ENCODE data around the gene ADCY5.

The ADCY5 gene

GRCh38 chr3:123384256-123384655 lies 64.6 kb downstream of the ADCY5 start:
- DNase-seq = no peak

DNA sequence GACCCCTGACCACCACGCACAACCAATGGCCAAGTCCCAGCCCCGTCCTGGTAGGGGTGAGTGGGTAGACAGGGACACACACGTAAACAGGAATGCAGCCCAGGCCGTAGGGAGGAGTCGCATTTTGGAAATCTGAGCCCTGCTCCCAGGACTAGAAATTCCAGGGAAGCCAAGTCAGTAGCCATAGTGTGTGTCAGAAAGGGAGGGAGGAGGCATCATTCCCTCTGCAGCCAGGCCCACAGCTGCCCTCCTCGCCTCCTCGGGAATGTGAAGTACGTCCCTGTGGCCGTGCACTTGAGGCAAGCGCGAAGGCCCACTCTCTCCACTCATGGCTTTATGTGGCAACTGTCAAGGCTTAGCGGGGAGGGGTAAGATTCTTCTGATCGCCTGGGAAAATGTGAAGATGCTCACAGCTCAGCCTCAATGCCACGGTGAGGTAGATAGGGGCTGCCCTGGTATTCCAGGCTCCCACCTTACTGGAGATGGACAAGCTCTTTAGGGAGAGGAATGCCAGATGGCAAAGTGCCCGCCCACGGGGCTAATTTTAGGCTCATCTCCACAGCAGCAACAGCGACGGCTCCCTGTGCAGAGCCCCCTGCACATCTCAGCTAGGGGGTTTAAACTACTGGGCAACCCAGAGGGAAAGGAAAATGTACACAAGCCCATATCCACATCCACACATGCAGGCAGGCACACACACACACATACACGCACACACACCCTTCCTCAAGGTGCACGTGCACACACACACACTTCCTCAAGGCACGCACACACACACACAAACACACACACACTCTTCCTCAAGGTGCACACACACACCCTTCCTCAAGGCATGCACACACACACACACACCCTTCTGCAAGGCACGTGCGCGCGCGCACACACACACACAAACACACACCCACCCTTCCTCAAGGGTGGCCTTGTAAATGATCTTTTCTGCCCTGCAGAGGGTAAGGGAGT lies 65.5 kb downstream of the ADCY5 start:
- DNase-seq = no peak

DNA sequence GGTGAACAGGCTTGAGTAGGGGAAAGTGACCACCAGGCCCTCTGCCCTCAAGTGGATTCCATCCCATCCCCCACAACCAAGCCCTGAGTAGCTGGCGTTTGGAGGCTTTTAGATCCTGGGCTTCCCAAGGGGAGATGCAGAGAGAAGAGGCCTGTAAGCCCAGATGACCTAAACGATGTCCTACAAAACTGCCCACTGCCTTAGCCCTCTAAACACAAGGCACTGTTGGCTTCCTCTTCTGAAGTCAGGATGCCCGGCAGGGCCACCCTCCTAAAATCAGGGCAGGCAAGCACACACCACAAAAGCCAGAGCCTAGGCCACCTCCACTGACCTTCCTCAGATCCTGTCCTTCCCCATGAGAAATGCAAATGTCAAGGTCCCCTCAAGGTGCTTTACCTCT lies 68.6 kb downstream of the ADCY5 start:
- DNase-seq = no peak

DNA sequence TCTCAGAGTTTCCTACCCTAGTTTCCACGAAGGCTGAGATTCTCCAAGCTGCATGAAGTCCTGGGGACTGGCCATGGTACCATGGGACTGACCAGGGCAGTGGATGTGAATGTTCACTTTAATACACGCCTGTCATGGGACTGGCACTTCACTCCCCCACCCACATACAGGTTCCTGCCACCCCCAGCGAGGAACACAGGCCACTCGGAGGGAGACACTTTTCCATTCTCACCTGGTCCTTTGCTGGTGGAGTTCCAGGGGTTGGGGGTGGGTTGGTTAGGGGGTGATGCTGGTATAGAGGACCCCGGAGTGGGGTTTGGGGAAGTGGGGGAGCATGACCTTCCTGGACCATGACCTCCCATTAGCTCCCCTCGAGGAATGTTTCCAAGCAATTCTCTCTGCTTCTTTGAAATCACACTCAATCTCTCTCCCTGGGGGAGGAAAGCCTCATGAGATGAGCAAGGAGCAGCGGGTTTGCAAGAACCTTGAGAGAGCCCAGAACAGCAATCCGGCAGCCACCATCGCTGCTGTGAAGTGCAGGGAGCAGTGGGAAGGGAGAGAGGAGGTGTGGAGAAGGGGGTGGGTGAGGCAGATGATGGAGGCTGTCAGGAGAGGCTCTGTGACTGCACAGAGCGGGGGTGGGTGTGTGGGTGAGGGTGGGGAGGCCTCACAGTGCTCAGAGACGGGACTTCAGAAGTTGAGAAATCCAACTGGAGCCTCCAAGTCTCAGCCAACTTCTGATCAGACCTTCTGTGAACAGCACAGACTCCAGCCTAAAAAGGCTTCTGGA lies 69.7 kb downstream of the ADCY5 start:
- no peak for DNase-seq

DNA sequence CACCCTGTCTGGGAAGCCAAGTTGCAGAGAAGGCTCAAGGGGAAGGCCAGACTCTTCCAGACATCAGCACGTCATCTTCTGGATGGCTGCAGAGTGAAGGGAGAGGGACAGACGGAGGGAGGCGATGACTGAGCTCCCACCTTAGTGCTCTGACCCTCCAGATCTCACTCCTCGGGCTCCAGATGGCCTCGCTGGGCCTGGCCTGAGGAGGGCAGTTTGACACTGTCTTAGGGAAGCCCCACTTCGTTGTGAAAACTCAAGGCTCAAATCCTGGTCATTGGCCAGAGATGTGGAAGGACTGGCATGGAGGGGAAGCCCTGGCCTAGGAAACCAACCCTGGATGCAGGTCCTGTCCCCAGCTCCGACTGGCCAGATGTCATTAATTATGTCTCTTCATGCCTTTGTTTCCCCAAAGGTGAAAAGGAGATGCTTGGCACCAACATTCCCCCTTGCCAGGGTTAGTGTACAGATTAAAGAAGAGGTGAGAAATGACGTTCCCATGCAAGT lies 70.4 kb downstream of the ADCY5 start:
- no peak for DNase-seq

DNA sequence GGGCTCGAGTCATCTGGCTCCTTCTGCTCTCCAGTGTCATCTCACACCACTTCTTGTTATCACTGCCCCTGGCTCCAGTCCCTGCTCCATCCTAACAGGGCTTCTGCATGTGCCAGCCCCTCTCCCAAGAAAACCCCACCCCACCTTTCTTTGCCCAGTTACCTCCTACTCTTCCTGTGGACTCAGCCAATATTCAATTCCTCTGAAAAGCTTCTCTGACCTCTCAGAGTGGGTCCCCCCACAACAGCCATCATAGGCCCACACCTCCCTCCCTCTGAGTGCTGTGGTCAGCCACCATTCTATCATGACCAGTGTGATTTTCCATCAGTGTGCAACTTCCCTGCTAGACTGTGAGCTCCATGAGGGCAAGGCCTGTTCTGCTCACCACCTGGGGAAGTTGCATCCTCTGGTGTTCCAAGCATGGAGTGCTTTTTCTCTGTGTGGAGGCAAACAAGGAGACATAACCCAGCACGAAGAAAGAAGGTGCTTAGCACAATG lies 71.6 kb downstream of the ADCY5 start:
- no peak for DNase-seq

DNA sequence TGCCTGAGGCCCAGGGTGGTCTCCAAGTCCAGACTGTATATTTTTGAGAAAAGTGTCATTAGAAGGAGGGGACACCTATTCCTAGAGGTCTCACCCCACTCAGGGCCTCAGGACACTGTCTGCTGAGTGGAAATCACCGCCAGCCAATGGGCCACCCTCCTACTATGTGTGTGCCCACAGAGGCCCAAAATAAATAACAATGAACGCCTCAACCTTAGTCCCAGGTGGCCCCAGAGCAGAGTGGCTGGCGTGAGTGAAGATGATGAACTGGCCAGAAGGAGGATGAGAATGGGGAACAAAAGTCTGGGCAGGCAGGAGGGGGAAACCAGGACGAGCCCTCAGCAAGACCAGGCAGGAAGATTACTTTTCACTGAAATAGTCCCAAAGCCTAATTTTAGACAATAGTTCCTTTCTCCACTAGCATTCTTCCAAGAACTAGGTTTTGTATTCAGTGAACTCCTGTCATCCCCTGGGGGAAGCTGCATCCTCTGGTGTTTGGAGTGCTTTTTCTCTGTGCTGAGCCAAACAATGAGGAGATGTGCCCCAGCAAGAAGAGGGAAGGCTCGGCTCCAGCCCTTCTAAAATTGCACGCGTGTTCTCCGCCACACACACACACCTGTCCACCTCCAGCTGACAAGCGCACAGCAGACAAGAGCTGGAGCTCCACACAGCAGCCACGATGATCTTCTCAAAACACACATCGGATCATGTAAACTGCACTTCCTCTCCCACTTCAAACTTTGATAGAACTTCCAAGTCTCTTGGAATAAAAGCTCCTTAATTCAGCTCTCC lies 72.2 kb downstream of the ADCY5 start:
- DNase-seq = no peak

DNA sequence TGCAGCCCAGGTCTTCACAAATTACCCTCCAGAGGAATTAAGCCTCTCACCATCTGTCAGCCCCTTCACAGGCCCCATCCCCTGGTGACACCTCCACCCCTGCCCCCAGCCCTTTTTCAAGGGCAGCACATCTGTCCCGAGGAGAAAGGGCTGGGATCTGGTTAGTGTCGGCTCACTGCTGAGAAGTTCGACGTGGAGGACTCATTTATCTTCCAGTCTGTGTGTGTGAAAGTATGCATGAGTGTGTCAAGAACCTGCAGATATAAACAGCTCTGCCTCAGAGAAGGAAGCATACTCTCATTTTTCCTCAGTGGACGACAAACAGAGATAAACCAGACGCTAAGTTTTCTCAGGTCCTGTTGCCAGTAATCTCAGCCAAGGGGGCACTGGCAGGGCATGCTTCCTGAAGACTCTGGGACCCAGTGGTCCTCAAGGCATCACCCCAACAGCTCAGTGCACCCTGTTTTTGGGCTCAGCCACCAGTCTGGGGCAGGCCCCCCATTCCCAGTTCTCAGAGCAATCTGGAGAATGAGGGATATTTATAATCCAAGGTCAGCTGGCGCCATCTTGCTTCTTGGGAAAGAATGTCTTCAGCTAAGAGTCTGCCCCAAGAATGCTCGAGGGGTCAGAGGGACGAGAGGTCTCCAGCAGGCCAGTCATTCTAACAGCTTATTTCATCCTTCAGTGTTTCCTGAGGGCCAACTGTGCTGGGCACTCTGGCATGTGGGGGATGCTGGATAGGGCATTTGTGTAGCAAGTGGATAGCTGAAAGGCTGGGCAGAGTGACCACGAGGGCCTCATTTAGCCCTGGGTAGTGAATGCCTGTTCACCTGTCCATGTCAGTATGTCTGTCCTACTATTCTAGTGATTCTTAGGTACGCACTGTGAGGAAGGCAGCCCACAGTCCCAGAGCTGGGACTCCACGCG lies 73.6 kb downstream of the ADCY5 start:
- DNase-seq = no peak

- no peak for DNase-seq
Observed at GRCh38 chr3:123374016-123374415, 74.9 kb downstream of the ADCY5 start.

GRCh38 chr3:123373474-123373987 lies 75.4 kb downstream of the ADCY5 start:
- no peak for DNase-seq

- DNase-seq = no peak
Observed at GRCh38 chr3:123372686-123373473, 76.0 kb downstream of the ADCY5 start.

GRCh38 chr3:123371859-123372685 lies 76.8 kb downstream of the ADCY5 start:
- no peak for DNase-seq

DNA sequence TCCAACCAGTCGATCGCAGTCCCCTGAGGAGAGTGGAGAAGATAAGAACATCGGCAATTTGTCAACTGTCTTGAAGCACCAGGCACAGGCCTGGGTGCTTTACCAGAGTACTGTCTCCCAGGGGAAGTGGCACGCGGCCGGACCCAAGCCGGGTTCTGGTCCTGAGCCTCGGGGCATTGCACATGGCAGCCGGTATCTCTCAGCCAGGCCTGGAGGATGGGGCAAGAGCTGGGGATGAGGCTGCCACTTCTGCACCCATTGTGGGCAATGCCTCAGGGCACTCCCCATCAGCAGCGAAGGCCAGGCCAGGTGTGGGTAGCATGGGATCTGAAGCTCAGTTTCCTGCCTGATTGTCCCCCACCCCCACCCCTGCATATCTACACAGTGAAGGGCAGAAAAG lies 77.5 kb downstream of the ADCY5 start:
- DNase-seq = no peak

GRCh38 chr3:123370819-123371218 lies 78.1 kb downstream of the ADCY5 start:
- DNase-seq = no peak

DNA sequence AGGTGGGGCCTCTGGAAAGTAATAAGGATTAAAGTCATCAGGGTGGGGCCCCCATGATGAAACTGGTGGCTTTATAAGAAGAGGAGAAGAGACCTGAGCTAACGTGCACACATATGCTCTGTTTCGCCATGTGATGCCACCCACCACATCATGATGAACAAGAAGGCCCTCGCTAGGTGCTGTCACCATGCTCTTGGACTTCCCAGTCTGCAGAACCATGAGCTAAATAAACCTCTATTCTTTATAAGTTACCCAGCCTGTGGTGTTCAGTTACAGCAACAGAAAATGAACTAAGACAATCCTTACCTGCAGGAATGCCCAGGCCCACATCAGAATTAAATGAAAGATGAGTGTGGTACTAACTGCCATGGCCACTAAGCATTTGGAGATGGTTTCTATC lies 79.8 kb downstream of the ADCY5 start:
- no peak for DNase-seq

- DNase-seq = no peak
Observed at GRCh38 chr3:123367467-123368154, 81.3 kb downstream of the ADCY5 start.

DNA sequence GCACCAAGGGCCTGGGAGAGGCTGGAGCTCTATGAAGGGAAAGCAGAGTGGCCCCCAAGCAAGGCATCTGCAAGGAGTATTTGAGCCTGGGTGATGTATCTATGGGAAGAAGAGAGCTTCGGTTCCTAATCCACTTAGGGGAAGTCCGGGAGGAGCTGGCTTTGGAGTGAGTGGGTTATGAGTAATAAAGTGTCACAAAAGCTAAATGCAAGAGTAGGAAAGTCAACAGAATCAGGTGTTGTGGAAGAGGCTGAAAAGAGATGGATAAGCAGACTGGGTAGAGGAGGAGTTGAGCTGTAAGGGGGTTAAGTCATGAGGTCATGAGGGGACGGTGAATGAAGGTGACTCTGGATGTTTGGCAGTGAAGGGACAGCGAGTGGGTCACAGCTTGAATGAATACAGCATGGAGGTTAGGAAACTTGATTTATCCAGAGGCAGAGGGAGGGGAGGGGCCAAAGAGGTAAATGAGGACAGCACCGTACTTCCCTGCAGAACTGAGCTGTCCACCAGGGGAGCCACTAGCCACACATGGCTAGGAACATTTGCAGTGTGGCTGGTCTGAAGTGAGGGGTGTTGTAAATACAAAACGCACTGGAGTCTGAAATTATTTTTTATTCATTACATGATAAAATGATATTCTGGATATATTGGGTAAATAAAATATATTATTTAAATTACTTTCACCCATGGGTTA lies 83.3 kb downstream of the ADCY5 start:
- DNase-seq = no peak

GRCh38 chr3:123361071-123361470 lies 87.8 kb downstream of the ADCY5 start:
- DNase-seq = no peak
